PFSK-1 (cell line): Measurements from ENCODE around the gene SAPCD2.

Source experiments
- FOXP2 ChIP-seq: optimal IDR thresholded peaks from 2 replicates; pipeline ENCODE3; 2011; ENCODE audit warnings: borderline replicate concordance, control low read depth, inconsistent platforms; ENCODE audit not compliant: insufficient read depth; ENCODE audit errors: extremely low read length, extremely low read depth
- POLR2AphosphoS5 ChIP-seq: IDR thresholded peaks from 2 replicates; pipeline ENCODE4 v1.6.1; 2012; ENCODE audit warnings: low read depth, mild to moderate bottlenecking, control low read depth, low read length, moderate library complexity
- SIN3A ChIP-seq: IDR thresholded peaks from 2 replicates; pipeline ENCODE4 v1.6.1; 2012; ENCODE audit warnings: mild to moderate bottlenecking, low read length, moderate library complexity, borderline replicate concordance; ENCODE audit not compliant: insufficient read depth
- TAF1 ChIP-seq: IDR thresholded peaks from 2 replicates; pipeline ENCODE4 v1.6.1; 2012; ENCODE audit warnings: low read length, control low read depth, borderline replicate concordance; ENCODE audit not compliant: insufficient read depth
- TF ChIP-seq, protein P1 (sequence below), 2 experiments: IDR thresholded peaks; 2 replicates each; pipeline versions ENCODE4 v1.6.1 to v1.8.0; 2011 to 2012; ENCODE audit warnings: low read depth in 2 of 2, low read length in 2 of 2, control low read depth in 1 of 2, inconsistent platforms in 1 of 2, mild to moderate bottlenecking in 1 of 2, moderate library complexity in 1 of 2; ENCODE audit not compliant: insufficient read depth in 1 of 2

The SAPCD2 gene

DNA sequence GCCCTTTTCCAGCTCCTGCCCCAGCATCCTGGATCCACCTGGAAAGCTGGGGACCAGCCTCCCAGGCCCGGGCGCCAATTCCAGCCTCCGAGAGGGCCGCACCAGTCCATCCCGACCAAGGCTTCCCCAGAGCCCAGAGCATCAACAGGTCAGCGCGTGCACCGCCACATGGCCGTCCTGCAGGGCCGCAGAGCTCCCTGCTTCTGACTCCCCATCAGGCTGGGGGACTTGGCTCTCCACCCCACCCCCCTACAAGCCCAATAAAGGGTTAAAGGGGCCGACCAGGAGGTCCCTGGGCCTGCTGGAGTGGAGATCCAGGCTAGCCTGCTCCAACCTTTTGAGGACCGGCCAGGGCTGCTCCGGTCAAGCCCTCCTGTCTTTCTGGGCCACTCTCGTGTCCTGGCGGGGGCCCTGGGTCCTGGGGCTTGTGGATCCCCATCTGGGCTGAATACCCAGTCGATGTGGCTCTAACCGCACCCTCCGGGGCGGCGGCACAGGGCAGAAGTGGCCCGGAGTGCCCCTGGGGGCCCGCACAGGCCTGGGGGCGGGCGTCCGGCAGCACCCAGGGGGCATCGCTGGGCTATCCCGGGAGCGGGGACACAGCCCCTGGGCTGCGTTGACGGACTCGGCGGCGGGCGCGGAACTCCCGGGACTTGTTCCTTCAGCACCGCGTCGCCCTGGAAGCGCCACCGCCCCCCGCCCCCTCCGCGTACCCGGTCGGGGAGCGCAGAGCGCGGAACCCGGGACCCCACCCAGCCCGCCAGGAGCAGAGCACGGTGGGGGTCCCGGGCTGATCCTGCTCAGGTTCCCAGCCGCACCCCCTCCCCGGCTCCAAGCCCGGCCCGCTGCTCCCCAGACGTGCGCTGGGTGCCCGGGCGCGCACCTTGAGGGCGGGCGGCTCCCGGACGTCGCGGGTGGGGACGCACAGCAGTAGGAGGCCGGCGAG lies 17.1 kb downstream of the SAPCD2 start:
- TF ChIP-seq, protein P1, sequence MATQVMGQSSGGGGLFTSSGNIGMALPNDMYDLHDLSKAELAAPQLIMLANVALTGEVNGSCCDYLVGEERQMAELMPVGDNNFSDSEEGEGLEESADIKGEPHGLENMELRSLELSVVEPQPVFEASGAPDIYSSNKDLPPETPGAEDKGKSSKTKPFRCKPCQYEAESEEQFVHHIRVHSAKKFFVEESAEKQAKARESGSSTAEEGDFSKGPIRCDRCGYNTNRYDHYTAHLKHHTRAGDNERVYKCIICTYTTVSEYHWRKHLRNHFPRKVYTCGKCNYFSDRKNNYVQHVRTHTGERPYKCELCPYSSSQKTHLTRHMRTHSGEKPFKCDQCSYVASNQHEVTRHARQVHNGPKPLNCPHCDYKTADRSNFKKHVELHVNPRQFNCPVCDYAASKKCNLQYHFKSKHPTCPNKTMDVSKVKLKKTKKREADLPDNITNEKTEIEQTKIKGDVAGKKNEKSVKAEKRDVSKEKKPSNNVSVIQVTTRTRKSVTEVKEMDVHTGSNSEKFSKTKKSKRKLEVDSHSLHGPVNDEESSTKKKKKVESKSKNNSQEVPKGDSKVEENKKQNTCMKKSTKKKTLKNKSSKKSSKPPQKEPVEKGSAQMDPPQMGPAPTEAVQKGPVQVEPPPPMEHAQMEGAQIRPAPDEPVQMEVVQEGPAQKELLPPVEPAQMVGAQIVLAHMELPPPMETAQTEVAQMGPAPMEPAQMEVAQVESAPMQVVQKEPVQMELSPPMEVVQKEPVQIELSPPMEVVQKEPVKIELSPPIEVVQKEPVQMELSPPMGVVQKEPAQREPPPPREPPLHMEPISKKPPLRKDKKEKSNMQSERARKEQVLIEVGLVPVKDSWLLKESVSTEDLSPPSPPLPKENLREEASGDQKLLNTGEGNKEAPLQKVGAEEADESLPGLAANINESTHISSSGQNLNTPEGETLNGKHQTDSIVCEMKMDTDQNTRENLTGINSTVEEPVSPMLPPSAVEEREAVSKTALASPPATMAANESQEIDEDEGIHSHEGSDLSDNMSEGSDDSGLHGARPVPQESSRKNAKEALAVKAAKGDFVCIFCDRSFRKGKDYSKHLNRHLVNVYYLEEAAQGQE (IDR thresholded peaks at IDR 0.05; ENCODE audit: insufficient read depth in 1 of 2, low read depth in 2 of 2, low read length in 2 of 2), result no peak
- TF ChIP-seq SIN3A, result no peak
- TF ChIP-seq FOXP2, result no peak
- no peak for TF ChIP-seq TAF1
- TF ChIP-seq POLR2AphosphoS5, result no peak

DNA sequence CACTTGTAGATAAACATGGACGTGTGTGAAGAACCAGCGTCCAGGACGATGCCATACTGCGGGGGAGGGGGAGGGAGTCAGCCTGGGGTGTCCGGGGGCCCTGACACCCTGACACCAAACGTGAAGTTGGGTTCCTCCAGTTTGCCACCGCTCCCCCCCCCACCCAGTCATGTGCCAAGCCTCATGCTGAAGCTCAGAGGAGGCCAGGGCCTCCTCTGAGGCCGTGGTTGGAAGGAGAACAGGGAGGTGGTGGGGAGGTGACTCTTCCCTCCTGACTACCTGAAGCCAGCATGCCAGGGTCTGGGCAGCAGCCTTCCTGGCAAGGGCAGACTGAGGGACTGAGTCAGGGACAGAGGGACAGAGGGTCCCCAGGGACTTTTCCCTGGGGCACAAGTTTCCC lies 18.1 kb downstream of the SAPCD2 start:
- TF ChIP-seq, protein P1 (IDR thresholded peaks at IDR 0.05; ENCODE audit: insufficient read depth in 1 of 2, low read depth in 2 of 2, low read length in 2 of 2), result no peak
- TF ChIP-seq POLR2AphosphoS5 (no peak), TAF1 (no peak), FOXP2 (no peak), SIN3A (no peak)

DNA sequence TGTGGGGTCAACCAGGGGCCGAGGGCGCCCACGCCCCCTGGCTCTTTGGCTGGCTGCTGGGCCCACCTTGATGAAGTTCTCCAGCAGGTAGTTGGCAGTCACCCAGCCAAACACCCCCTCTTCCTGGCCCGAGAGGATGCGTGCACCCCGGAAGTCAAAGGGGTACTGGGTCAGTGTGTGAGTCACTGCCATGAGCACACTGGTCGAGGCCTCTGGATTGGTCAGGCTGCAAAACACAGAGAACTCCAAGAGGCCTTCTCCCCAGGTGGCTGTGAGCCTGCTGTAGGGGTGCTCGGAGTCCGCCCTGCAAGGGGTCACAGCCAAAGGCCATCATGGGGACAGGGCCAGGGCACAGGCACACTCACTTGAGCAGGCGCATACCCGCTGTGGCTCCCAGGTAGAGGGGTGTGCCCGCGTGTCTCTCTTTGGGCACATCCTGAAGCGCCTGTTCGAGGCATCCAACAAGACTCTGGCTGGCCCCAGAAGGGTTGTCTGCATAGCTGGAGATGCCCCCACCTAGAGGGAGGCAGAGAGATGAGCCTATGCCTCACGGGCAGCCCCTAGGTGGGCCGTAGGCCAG lies 19.1 kb downstream of the SAPCD2 start:
- no peak for TF ChIP-seq TAF1
- TF ChIP-seq, protein P1 (IDR thresholded peaks at IDR 0.05; ENCODE audit: insufficient read depth in 1 of 2, low read depth in 2 of 2, low read length in 2 of 2), result no peak
- TF ChIP-seq POLR2AphosphoS5, result no peak
- no peak for TF ChIP-seq FOXP2
- no peak for TF ChIP-seq SIN3A

DNA sequence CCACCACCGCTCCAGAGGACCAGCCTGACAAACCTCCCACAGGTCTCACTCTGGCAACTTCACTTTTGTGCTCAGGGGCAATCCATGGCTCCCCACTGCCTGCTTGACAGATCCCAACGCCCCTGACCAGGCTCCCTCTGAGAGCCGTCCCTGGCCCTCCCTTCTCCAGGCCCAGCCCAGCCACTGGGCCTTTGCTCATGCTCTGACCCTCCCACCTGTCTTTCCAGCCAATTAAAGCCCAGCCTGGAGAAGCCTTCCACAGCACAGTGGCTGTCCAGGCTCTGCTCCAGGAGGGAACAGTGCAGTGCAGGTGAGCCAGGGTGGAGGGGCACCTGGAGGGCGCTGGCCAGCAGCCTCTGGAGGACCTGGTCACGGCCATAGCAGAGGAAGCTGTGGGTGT lies 19.8 kb downstream of the SAPCD2 start:
- TF ChIP-seq POLR2AphosphoS5, result no peak
- TF ChIP-seq FOXP2, result no peak
- TF ChIP-seq SIN3A, result no peak

DNA sequence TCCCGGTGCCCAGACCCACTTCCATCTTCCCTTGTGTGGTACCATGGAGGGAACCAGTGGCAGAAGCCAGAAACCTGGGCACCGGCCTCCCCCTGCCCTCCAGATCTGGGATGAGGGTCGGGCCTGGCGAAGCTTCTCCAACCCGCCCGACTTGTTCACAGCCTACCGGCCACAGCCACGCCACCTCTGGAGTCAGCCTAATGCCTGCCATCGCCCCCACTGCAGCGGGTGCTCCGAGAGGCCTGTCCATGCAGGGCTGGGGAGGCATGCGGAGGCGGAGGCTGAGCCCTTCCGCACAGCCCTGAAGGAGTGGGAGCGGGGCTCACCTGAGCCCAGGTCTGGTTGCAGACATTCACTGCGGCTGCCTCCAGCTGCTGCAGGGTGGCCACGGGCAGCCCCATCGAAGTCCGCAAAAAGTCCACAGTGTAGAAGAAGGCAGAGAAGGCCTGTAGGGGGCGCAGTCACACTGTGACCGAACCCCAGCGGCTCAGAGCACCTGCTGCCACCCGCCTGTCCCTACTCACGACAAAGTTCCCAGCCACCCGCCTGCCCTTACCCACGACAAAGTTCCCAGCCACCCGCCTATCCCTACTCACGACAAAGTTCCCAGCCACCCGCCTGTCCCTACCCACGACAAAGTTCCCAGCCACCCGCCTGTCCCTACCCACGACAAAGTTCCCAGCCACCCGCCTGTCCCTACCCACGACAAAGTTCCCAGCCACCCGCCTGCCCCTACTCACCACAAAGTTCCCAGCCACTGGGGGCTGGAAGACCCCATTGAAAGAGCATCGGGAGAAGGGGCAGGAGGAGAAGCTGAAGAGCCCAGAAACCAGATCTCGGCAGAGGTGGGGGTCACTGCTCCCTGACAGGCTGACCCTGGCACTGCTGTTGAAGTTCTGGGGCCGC lies 20.6 kb downstream of the SAPCD2 start:
- TF ChIP-seq, protein P1 (IDR thresholded peaks at IDR 0.05; ENCODE audit: insufficient read depth in 1 of 2, low read depth in 2 of 2, low read length in 2 of 2), result no peak
- TF ChIP-seq TAF1 (no peak), FOXP2 (no peak)
